Measurements from ENCODE around the gene TMEM190. TPM values are rescaled to one million over a fixed set of nuclear protein-coding genes. Genes with fewer than 3 reads are reported as not detected.

The TMEM190 gene
- total and polyA plus RNA-seq, 9 of the 15 experiments (the other 6 are each of a cell fraction or from before 2014, with no cell fraction given), result not detected

DNA sequence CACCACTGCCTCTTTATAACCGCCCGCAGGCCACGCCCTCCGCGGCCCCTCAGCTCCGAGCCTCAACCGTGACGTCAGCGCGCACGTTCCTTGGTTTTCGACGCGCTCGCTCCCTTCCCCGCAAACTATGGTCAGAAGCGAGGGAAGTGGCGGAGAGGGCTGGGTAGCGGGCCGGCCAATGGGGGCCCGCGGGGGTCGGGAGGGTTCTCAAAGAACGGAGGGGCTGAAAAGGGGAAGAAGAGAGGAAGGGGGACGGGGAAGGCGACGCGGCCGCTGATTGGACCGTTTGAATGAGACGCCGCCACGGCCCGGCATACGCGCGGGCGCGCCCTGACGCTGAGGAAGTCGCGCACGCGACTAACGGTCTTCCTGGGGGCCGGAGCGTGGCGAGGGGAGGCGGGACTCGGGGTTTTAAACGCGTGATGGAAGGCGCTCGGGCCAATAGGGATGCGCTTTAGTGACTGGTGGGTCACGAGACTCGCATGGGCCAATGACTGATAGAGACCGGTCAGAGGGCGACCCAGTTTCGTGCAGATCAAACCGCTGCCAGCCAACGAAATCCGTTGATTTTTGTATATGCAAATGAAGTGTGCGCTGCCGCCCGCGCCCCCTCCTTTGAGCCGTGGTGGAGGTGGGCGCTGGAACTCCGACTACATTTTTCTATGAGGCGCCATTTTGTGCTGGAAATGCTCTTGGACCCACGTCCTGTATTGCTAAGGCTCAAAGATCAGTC is 31.3 kb downstream of the TMEM190 start (continued):
- TF ChIP-seq ZNF518B (CRISPR knock-in tag; IDR thresholded peaks at IDR 0.05) (no peak), POLR2G (IDR thresholded peaks at IDR 0.05; ENCODE audit: low read depth, low read length) (no peak; the same call in 1 of the 2 replicates), POLR2AphosphoS5 (IDR thresholded peaks at IDR 0.05; ENCODE audit: control insufficient read depth, insufficient read depth, low read depth, low read length) (peak; percentile 28; the same call in 1 of the 2 replicates), BRF1 (IDR thresholded peaks at IDR 0.05; ENCODE audit: borderline replicate concordance, extremely low read depth, insufficient read length) (no peak), ZNF398 (CRISPR knock-in tag; IDR thresholded peaks at IDR 0.05) (no peak), RBM25 (IDR thresholded peaks at IDR 0.05; ENCODE audit: low read depth, low read length, severe bottlenecking) (peak; percentile 50), HNRNPLL (IDR thresholded peaks at IDR 0.05; ENCODE audit: low read depth, low read length, poor library complexity, severe bottlenecking) (peak; percentile 93), RBM22 (IDR thresholded peaks at IDR 0.05; ENCODE audit: low read depth, low read length, poor library complexity, severe bottlenecking) (no peak), ZNF766 (CRISPR knock-in tag; conservative IDR thresholded peaks at IDR 0.05) (peak; percentile 66; the same call in 1 of the 2 replicates), TEAD1 (CRISPR knock-in tag; IDR thresholded peaks at IDR 0.05) (peak; percentile 35 to 79; a peak in 3 of 4 replicates), SETDB1 (IDR thresholded peaks at IDR 0.05; ENCODE audit: low read length) (no peak), ZNF311 (CRISPR knock-in tag; IDR thresholded peaks at IDR 0.05) (no peak), CCAR2 (IDR thresholded peaks at IDR 0.05; ENCODE audit: low read depth, low read length) (no peak)
- TF ChIP-seq, protein P1, sequence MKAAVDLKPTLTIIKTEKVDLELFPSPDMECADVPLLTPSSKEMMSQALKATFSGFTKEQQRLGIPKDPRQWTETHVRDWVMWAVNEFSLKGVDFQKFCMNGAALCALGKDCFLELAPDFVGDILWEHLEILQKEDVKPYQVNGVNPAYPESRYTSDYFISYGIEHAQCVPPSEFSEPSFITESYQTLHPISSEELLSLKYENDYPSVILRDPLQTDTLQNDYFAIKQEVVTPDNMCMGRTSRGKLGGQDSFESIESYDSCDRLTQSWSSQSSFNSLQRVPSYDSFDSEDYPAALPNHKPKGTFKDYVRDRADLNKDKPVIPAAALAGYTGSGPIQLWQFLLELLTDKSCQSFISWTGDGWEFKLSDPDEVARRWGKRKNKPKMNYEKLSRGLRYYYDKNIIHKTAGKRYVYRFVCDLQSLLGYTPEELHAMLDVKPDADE (conservative IDR thresholded peaks at IDR 0.05; ENCODE audit: control insufficient read depth, low read depth, low read length), result no peak
- TF ChIP-seq, protein P2, sequence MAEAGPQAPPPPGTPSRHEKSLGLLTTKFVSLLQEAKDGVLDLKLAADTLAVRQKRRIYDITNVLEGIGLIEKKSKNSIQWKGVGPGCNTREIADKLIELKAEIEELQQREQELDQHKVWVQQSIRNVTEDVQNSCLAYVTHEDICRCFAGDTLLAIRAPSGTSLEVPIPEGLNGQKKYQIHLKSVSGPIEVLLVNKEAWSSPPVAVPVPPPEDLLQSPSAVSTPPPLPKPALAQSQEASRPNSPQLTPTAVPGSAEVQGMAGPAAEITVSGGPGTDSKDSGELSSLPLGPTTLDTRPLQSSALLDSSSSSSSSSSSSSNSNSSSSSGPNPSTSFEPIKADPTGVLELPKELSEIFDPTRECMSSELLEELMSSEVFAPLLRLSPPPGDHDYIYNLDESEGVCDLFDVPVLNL (CRISPR knock-in tag; IDR thresholded peaks at IDR 0.05; ENCODE audit: low read depth), result peak; percentile 96
- TF ChIP-seq, protein P3, sequence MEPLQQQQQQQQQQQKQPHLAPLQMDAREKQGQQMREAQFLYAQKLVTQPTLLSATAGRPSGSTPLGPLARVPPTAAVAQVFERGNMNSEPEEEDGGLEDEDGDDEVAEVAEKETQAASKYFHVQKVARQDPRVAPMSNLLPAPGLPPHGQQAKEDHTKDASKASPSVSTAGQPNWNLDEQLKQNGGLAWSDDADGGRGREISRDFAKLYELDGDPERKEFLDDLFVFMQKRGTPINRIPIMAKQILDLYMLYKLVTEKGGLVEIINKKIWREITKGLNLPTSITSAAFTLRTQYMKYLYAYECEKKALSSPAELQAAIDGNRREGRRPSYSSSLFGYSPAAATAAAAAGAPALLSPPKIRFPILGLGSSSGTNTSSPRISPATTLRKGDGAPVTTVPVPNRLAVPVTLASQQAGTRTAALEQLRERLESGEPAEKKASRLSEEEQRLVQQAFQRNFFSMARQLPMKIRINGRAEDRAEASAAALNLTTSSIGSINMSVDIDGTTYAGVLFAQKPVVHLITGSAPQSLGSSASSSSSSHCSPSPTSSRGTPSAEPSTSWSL (CRISPR knock-in tag; IDR thresholded peaks at IDR 0.05; ENCODE audit: borderline replicate concordance), result no peak

Data from K562 (cell line).